ENCODE data around the gene CERS3. TPM values are rescaled to one million over a fixed set of nuclear protein-coding genes. Genes with fewer than 3 reads are reported as not detected.

CERS3 gene
- total RNA-seq, 4 donors from 2014 or later = not detected

DNA sequence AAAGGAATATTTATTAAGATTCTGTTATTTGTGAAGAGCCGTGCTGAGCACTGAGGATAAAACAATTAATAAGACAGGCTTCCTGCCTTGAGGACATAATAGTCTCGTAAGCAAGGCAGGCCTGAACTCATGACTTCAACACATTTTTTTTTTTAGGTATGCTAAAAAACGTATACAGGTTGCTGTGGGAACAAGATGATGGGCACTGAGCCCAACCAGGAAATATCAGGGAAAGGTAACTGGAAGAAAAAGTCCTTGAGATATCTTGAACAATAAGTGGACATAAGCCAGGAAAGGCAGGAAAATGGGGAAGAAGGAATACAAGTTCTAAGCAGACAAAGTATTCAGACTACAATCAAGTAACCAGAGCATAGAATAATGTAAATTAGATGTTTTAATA lies 26.1 kb downstream of the CERS3 start:
- H3K36me3 ChIP-seq = no peaks in the 10 kb centered on the region
- in situ Hi-C loops (cut with MboI; ENCODE audit: low pct_ligation_motif_present in 1 of 4, low pct_unique_long_range_greater_than_20kb in 1 of 4, low sequenced_read_pairs in 3 of 4) (no loop called here), intact Hi-C loops (cut with DNase I; ENCODE audit: low total_unique reads) (no loop called here)
- no peaks in the 10 kb centered on the region for H3K27me3 ChIP-seq
- no peak for DNase-seq
- TF ChIP-seq, protein P1, sequence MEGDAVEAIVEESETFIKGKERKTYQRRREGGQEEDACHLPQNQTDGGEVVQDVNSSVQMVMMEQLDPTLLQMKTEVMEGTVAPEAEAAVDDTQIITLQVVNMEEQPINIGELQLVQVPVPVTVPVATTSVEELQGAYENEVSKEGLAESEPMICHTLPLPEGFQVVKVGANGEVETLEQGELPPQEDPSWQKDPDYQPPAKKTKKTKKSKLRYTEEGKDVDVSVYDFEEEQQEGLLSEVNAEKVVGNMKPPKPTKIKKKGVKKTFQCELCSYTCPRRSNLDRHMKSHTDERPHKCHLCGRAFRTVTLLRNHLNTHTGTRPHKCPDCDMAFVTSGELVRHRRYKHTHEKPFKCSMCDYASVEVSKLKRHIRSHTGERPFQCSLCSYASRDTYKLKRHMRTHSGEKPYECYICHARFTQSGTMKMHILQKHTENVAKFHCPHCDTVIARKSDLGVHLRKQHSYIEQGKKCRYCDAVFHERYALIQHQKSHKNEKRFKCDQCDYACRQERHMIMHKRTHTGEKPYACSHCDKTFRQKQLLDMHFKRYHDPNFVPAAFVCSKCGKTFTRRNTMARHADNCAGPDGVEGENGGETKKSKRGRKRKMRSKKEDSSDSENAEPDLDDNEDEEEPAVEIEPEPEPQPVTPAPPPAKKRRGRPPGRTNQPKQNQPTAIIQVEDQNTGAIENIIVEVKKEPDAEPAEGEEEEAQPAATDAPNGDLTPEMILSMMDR (IDR thresholded peaks at IDR 0.05) = no peak
- TF ChIP-seq EP300 (IDR thresholded peaks at IDR 0.05; ENCODE audit: low read depth) = no peak
- no peak for TF ChIP-seq POLR2A (IDR thresholded peaks at IDR 0.05)
- TF ChIP-seq POLR2AphosphoS5 (IDR thresholded peaks at IDR 0.05) = no peak
- no peaks in the 10 kb centered on the region for H3K9me3 ChIP-seq
- WGBS, 2 donors (ENCODE audit: low coverage in 1 of 2) = 60 to 65% methylated on average over 3 of the region's 3 CpGs
- H3K4me3 ChIP-seq = no peak overlapping the region
- H3K27ac ChIP-seq = no peak overlapping the region
- H3K4me1 ChIP-seq = peaks cover 0 to 3% (median 0%) of the 10 kb centered on the region in 4 donors

DNA sequence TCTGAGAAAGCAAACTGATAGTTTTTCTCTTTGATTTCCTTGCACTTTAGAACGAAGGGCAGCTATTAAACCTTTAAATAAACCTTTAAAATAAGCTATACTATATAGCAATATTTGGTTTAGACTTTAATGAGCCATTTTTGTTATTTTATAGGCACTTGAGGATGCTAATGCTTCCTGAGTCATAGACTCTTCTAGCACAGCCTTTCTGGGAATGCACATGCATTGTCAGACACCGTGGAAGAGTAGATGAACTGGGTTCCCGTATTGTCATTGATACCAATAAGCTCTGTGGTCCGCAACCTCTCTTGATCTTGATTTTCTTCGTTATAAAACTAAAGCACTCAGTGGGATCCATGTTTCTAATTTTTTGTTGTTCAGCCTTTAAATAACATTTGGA lies 27.6 kb downstream of the CERS3 start:
- 70 to 72% methylated on average over 5 of the region's 5 CpGs for WGBS, 2 donors (ENCODE audit: low coverage in 1 of 2)
- no peak for TF ChIP-seq POLR2A (IDR thresholded peaks at IDR 0.05)
- no peak for TF ChIP-seq EP300 (IDR thresholded peaks at IDR 0.05; ENCODE audit: low read depth)
- TF ChIP-seq POLR2AphosphoS5 (IDR thresholded peaks at IDR 0.05) = no peak
- TF ChIP-seq, protein P1 (IDR thresholded peaks at IDR 0.05) = no peak
- Histone ChIP-seq H3K4me3 (no peak overlapping the region), H3K27me3 (no peaks in the 10 kb centered on the region), H3K9me3 (no peaks in the 10 kb centered on the region), H3K4me1 (peaks cover 0 to 3% (median 0%) of the 10 kb centered on the region in 4 donors), H3K27ac (no peak overlapping the region), H3K36me3 (no peaks in the 10 kb centered on the region)
- intact Hi-C loops (cut with DNase I; ENCODE audit: low total_unique reads) (no loop called here), in situ Hi-C loops (cut with MboI; ENCODE audit: low pct_ligation_motif_present in 1 of 4, low pct_unique_long_range_greater_than_20kb in 1 of 4, low sequenced_read_pairs in 3 of 4) (no loop called here)
- DNase-seq = no peak

DNA sequence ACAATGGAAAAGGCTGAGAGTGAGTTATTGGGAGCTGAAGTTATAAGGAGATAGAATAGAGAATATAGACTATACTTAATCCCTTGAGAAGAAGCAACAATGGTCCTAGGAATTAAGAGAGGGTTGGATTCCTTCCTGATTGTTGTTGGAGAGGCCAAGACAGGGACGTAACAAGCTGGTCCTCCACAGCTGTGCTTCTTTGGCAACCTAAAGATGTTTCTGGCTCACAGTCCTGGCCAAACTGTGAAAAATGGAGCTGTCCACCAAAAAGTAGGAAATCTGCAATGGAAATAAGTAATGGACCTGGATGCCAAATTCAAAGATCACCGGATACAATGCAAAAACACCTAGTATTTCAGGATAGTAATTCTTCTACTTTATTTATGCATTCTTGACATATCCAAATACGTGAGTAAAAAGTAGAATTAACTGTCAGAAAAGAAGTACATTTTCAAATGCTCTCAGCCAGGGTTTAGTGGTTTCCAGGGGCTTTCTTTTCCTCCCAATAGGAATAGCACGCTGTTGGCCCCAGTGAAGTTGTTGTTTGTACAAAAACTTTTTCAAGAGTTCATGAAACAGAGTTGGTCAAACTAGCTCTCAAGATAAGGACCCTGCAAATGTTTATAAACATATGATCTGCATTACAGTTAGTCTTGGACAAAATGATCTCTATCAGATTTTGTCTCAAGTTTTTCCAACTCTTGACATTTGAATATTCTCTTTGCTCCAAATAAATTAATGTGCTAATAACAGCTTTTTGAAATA lies 28.3 kb downstream of the CERS3 start:
- WGBS, 2 donors (ENCODE audit: low coverage in 1 of 2) = 48 to 57% methylated on average over 4 of the region's 4 CpGs
- in situ Hi-C loops (cut with MboI; ENCODE audit: low pct_ligation_motif_present in 1 of 4, low pct_unique_long_range_greater_than_20kb in 1 of 4, low sequenced_read_pairs in 3 of 4) = no loop called here

DNA sequence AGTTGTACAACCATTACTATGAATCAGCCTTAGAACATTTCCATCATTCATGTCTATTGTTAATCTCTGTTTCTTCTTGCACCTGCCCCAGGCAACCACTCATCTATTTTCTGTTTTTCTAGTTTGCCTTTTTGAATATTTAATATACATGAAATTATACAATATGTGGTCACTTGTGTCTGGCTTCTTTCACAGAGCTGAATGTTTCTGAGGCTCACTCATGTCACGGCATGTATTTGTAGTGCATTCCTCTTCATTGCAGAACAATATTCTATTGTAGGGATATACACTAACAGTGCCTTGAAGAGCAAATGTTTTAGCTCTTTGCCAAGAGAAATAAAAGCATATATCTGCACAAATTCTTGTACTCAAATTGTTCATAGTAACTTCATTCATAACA lies 32.9 kb downstream of the CERS3 start:
- intact Hi-C loops (cut with DNase I; ENCODE audit: low total_unique reads) = no loop called here
- H3K4me1 ChIP-seq = peaks cover 0 to 3% (median 0%) of the 10 kb centered on the region in 4 donors
- no peaks in the 10 kb centered on the region for H3K36me3 ChIP-seq
- H3K27me3 ChIP-seq = peaks cover 4% of the 10 kb centered on the region
- 62 to 80% methylated on average over 1 of the region's 1 CpG for WGBS, 2 donors (ENCODE audit: low coverage in 1 of 2)
- H3K9me3 ChIP-seq = no peaks in the 10 kb centered on the region
- DNase-seq = no peak
- in situ Hi-C loops (cut with MboI; ENCODE audit: low pct_ligation_motif_present in 1 of 4, low pct_unique_long_range_greater_than_20kb in 1 of 4, low sequenced_read_pairs in 3 of 4) = no loop called here
- no peak overlapping the region for H3K4me3 ChIP-seq
- TF ChIP-seq POLR2AphosphoS5 (IDR thresholded peaks at IDR 0.05) (no peak), EP300 (IDR thresholded peaks at IDR 0.05; ENCODE audit: low read depth) (no peak), POLR2A (IDR thresholded peaks at IDR 0.05) (no peak)
- TF ChIP-seq, protein P1 (IDR thresholded peaks at IDR 0.05) = no peak
- no peak overlapping the region for H3K27ac ChIP-seq

More for the DNA sequence above, 28.3 kb downstream of the CERS3 start:
- intact Hi-C loops (cut with DNase I; ENCODE audit: low total_unique reads) = no loop called here
- Histone ChIP-seq H3K36me3 (no peaks in the 10 kb centered on the region), H3K9me3 (no peaks in the 10 kb centered on the region), H3K27me3 (no peaks in the 10 kb centered on the region), H3K4me3 (no peak overlapping the region), H3K27ac (no peak overlapping the region), H3K4me1 (peaks cover 0 to 3% (median 0%) of the 10 kb centered on the region in 4 donors)
- DNase-seq = no peak
- TF ChIP-seq POLR2A (IDR thresholded peaks at IDR 0.05) (no peak), EP300 (IDR thresholded peaks at IDR 0.05; ENCODE audit: low read depth) (no peak), POLR2AphosphoS5 (IDR thresholded peaks at IDR 0.05) (no peak)
- TF ChIP-seq, protein P1 (IDR thresholded peaks at IDR 0.05) = no peak
